ENCODE measurements around the gene SDF2L1. TPM values are rescaled to one million over a fixed set of nuclear protein-coding genes. Genes with fewer than 3 reads are reported as not detected.

Gene SDF2L1
- total and polyA plus RNA-seq, 9 of the 15 experiments (the other 6 are each of a cell fraction or from before 2014, with no cell fraction given), result 15.1 to 989 (median 124) TPM

DNA sequence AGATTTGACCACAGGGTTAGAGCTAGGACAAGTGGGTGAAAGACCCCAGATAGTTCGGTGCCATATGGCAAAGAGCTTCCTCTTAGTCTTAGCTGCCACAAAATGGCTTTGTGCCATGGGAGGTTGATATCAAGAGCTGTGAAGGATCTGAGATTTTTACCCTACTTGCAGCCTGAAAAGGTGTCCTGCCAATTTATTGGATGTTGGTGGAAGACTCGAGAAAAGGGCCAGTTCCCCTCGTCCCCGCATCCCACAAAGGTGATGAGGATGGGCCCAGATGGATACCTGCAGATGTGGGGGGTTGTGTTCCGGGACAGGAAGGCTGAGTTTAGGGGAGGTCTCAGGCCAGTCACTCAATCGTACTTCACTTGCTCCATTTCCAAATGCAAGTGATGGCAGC, 39.5 kb upstream of the SDF2L1 start (continued):
- TF ChIP-seq, protein P1, sequence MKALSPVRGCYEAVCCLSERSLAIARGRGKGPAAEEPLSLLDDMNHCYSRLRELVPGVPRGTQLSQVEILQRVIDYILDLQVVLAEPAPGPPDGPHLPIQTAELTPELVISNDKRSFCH (CRISPR knock-in tag; IDR thresholded peaks at IDR 0.05), result no peak
- TF ChIP-seq, protein P1 (tag; IDR thresholded peaks at IDR 0.05), result peak; percentile 18; the same call in 1 of the 2 replicates
- TF ChIP-seq, protein P2, sequence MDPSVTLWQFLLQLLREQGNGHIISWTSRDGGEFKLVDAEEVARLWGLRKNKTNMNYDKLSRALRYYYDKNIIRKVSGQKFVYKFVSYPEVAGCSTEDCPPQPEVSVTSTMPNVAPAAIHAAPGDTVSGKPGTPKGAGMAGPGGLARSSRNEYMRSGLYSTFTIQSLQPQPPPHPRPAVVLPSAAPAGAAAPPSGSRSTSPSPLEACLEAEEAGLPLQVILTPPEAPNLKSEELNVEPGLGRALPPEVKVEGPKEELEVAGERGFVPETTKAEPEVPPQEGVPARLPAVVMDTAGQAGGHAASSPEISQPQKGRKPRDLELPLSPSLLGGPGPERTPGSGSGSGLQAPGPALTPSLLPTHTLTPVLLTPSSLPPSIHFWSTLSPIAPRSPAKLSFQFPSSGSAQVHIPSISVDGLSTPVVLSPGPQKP (CRISPR knock-in tag; IDR thresholded peaks at IDR 0.05), result 0 out of 2 replicates have a peak, but pooled peaks have one; percentile 60
- TF ChIP-seq KDM2B (CRISPR knock-in tag; IDR thresholded peaks at IDR 0.05) (no peak), TEAD4 (IDR thresholded peaks at IDR 0.05; ENCODE audit: low read length) (no peak), TEAD4 (CRISPR knock-in tag; IDR thresholded peaks at IDR 0.05; ENCODE audit: borderline replicate concordance) (peak; percentile 92; the same call in 1 of the 2 replicates), POU5F1 (IDR thresholded peaks at IDR 0.05; ENCODE audit: borderline replicate concordance, low read depth, low read length, partially characterized antibody) (no peak), IFI16 (CRISPR knock-in tag; IDR thresholded peaks at IDR 0.05) (no peak)
- TF ChIP-seq, protein P3, sequence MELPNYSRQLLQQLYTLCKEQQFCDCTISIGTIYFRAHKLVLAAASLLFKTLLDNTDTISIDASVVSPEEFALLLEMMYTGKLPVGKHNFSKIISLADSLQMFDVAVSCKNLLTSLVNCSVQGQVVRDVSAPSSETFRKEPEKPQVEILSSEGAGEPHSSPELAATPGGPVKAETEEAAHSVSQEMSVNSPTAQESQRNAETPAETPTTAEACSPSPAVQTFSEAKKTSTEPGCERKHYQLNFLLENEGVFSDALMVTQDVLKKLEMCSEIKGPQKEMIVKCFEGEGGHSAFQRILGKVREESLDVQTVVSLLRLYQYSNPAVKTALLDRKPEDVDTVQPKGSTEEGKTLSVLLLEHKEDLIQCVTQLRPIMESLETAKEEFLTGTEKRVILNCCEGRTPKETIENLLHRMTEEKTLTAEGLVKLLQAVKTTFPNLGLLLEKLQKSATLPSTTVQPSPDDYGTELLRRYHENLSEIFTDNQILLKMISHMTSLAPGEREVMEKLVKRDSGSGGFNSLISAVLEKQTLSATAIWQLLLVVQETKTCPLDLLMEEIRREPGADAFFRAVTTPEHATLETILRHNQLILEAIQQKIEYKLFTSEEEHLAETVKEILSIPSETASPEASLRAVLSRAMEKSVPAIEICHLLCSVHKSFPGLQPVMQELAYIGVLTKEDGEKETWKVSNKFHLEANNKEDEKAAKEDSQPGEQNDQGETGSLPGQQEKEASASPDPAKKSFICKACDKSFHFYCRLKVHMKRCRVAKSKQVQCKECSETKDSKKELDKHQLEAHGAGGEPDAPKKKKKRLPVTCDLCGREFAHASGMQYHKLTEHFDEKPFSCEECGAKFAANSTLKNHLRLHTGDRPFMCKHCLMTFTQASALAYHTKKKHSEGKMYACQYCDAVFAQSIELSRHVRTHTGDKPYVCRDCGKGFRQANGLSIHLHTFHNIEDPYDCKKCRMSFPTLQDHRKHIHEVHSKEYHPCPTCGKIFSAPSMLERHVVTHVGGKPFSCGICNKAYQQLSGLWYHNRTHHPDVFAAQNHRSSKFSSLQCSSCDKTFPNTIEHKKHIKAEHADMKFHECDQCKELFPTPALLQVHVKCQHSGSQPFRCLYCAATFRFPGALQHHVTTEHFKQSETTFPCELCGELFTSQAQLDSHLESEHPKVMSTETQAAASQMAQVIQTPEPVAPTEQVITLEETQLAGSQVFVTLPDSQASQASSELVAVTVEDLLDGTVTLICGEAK (IDR thresholded peaks at IDR 0.05), result no peak
- TF ChIP-seq, protein P3 (CRISPR knock-in tag; IDR thresholded peaks at IDR 0.05), result peak; percentile 37; the same call in 1 of the 2 replicates
- TF ChIP-seq, protein P4, sequence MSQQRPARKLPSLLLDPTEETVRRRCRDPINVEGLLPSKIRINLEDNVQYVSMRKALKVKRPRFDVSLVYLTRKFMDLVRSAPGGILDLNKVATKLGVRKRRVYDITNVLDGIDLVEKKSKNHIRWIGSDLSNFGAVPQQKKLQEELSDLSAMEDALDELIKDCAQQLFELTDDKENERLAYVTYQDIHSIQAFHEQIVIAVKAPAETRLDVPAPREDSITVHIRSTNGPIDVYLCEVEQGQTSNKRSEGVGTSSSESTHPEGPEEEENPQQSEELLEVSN (IDR thresholded peaks at IDR 0.05; ENCODE audit: borderline replicate concordance in 1 of 2, extremely low read depth in 1 of 2, insufficient read depth in 1 of 2, insufficient read length in 1 of 2, low read depth in 1 of 2, low read length in 1 of 2, poor library complexity in 1 of 2, severe bottlenecking in 1 of 2), result peak in 1 of 2 experiments; percentile 7
